ENCODE measurements around the gene ZNF211. TPM values are rescaled to one million over a fixed set of nuclear protein-coding genes. Genes with fewer than 3 reads are reported as not detected.

ZNF211 gene
- total RNA-seq, 1 donor, result 11.7 TPM

DNA sequence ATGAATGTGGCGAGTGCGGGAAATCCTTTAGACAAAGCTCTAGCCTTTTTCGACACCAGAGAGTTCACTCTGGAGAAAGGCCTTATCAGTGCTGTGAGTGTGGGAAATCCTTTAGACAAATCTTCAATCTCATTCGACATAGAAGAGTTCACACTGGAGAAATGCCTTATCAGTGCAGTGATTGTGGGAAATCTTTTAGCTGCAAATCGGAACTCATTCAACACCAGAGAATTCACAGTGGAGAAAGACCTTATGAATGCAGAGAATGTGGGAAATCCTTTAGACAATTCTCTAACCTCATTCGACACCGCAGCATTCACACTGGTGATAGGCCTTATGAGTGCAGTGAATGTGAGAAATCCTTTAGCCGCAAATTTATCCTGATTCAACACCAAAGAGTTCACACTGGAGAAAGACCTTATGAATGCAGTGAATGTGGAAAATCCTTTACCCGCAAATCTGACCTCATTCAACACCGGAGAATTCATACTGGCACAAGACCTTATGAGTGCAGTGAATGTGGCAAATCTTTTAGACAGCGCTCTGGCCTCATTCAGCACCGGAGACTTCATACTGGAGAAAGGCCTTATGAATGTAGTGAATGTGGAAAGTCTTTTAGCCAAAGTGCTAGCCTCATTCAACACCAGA is 54.5 kb downstream of the ZNF211 start:
- no peak for DNase-seq (ENCODE audit: low read depth)
- no peak overlapping the region for H3K4me3 ChIP-seq (ENCODE audit: low read depth, low read length)
- TF ChIP-seq, protein P1, sequence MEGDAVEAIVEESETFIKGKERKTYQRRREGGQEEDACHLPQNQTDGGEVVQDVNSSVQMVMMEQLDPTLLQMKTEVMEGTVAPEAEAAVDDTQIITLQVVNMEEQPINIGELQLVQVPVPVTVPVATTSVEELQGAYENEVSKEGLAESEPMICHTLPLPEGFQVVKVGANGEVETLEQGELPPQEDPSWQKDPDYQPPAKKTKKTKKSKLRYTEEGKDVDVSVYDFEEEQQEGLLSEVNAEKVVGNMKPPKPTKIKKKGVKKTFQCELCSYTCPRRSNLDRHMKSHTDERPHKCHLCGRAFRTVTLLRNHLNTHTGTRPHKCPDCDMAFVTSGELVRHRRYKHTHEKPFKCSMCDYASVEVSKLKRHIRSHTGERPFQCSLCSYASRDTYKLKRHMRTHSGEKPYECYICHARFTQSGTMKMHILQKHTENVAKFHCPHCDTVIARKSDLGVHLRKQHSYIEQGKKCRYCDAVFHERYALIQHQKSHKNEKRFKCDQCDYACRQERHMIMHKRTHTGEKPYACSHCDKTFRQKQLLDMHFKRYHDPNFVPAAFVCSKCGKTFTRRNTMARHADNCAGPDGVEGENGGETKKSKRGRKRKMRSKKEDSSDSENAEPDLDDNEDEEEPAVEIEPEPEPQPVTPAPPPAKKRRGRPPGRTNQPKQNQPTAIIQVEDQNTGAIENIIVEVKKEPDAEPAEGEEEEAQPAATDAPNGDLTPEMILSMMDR (IDR thresholded peaks at IDR 0.05; ENCODE audit: insufficient read depth, low read depth, low read length), result no peak

GRCh38 chr19:57688011-57688763 is 55.2 kb downstream of the ZNF211 start:
- H3K4me3 ChIP-seq (ENCODE audit: low read depth, low read length), result no peak overlapping the region
- TF ChIP-seq, protein P1 (IDR thresholded peaks at IDR 0.05; ENCODE audit: insufficient read depth, low read depth, low read length), result no peak
- DNase-seq (ENCODE audit: low read depth), result no peak

DNA sequence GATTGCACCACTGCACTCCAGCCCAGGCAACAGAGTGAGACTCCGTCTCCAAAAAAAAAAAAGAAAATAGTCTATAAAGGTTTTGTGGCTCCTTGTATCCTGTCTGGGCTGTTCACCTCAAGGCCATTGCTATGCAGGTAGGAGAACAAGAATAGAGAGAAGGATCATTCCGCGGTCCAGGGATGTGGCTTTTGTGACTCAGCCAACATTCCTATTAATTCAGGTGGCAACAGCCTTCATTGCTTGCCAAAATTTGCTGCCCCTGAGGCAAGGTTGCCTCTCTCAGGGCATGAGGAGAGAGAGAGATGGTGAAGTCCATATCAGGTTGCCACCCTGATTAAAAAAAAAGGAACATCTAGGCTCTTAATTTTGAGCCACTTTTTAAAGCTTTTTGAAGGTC is 56.8 kb downstream of the ZNF211 start:
- TF ChIP-seq, protein P1 (IDR thresholded peaks at IDR 0.05; ENCODE audit: insufficient read depth, low read depth, low read length), result no peak
- H3K4me3 ChIP-seq (ENCODE audit: low read depth, low read length), result no peak overlapping the region
- no peak for DNase-seq (ENCODE audit: low read depth)

Other genes starting within 250 kb of the ZNF211 start
- gene ZNF548, start 243.3 kb upstream of the ZNF211 start, total RNA-seq, result 15.8 and 19.0 TPM in 2 replicates
- 10.4 and 15.1 TPM in 2 replicates for gene ZNF17, start 222.0 kb upstream of the ZNF211 start, total RNA-seq
- gene ZNF749, start 197.8 kb upstream of the ZNF211 start, total RNA-seq, result 10.8 and 11.0 TPM in 2 replicates
- 0.32 and 0.86 TPM in 2 replicates for gene VN1R1, start 176.0 kb upstream of the ZNF211 start, total RNA-seq
- gene ZNF772, start 155.6 kb upstream of the ZNF211 start, total RNA-seq, result 10.8 and 16.1 TPM in 2 replicates
- gene ZNF419, start 145.4 kb upstream of the ZNF211 start, total RNA-seq, result 10.4 and 13.5 TPM in 2 replicates
- 12.1 and 17.4 TPM in 2 replicates for gene ZNF773, start 133.2 kb upstream of the ZNF211 start, total RNA-seq
- gene ZNF549, start 105.8 kb upstream of the ZNF211 start, total RNA-seq, result 4.5 and 6.5 TPM in 2 replicates
- 5.5 and 8.6 TPM in 2 replicates for gene ZNF550, start 73.3 kb upstream of the ZNF211 start, total RNA-seq
- 4.5 and 6.9 TPM in 2 replicates for gene ZNF416, start 54.3 kb upstream of the ZNF211 start, total RNA-seq
- gene ZIK1, start 49.0 kb upstream of the ZNF211 start, total RNA-seq, result 11.3 and 12.1 TPM in 2 replicates
- gene ZNF530, start 33.3 kb upstream of the ZNF211 start, total RNA-seq, result 3.9 and 7.1 TPM in 2 replicates
- 20.0 and 21.2 TPM in 2 replicates for gene ZNF134, start 18.9 kb upstream of the ZNF211 start, total RNA-seq
- gene ZSCAN4, start 35.8 kb downstream of the ZNF211 start, total RNA-seq, result not detected in 2 replicates
- gene ZNF551, start 48.8 kb downstream of the ZNF211 start, total RNA-seq, result 6.4 and 6.5 TPM in 2 replicates
- gene ZNF154, start 76.0 kb downstream of the ZNF211 start, total RNA-seq, result 1.3 and 1.7 TPM in 2 replicates
- gene ZNF671, start 94.5 kb downstream of the ZNF211 start, total RNA-seq, result 5.8 and 6.9 TPM in 2 replicates
- gene ZNF776, start 113.6 kb downstream of the ZNF211 start, total RNA-seq, result 11.9 and 14.7 TPM in 2 replicates
- gene ZNF586, start 136.5 kb downstream of the ZNF211 start, total RNA-seq, result 12.2 and 22.9 TPM in 2 replicates
- 7.4 and 12.1 TPM in 2 replicates for gene ZNF552, start 181.7 kb downstream of the ZNF211 start, total RNA-seq
- gene ZNF587B, start 197.1 kb downstream of the ZNF211 start, total RNA-seq, result 25.1 and 28.1 TPM in 2 replicates
- 22.2 and 29.8 TPM in 2 replicates for gene ZNF587, start 216.7 kb downstream of the ZNF211 start, total RNA-seq